T-helper 22 cell (primary cell): ENCODE measurements around the gene B4GALT3.
A peak's percentile ranks its signal among the peaks of the same experiment; 100 is the strongest.

Experiments used
- DNase-seq: peaks from one replicate; pipeline ENCODE4 v3.0.0-alpha.2; 2020; ENCODE audit warnings: low read depth

Gene B4GALT3

DNA sequence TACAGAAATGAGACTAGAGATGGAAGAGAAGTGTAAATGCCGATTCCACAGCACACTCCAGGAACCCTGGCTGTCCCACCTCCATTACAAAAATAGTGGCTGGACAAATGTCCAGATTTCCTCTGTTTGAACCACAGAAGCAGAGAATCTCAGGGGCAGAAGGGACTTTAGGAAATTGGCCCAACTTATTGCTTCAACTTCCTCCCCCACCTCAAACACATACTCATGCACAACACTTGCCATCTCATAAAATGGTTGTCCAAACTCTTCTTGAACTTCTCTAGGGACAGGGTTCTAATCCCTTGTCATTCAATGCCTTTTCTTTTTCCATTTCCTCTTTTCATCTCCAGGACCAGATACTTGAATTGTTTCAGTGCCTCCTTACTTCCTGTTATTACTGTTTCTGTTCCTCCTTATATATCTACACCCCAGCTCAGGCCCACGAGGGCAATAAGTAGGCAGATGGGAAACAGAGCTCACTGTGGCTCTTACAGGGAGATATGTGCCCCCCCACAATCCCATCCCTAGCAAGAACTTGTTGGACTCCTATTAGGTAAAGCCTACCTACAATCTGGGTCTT, 8.5 kb upstream of the B4GALT3 start:
- DNase-seq = no peak

DNA sequence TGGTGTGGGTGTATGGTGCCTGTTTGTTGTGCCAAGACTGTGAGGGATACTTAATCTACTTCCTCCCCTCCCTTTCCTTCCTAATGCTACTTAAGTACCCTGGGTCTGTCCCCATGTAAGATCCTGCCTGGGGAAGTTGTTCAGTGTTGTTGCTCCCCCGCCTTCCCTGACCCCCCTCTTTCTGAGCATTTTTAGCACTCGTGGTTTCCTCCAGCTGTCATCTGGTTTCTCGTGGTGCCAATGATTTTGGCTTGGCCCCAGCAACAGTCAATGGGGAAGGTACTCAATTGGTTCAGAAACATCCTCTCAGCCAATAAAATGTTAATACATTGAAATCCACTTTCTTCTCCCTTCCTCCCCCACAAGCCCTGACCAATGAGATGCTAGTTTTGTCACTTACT, 8.0 kb upstream of the B4GALT3 start:
- DNase-seq = peak; percentile 67

DNA sequence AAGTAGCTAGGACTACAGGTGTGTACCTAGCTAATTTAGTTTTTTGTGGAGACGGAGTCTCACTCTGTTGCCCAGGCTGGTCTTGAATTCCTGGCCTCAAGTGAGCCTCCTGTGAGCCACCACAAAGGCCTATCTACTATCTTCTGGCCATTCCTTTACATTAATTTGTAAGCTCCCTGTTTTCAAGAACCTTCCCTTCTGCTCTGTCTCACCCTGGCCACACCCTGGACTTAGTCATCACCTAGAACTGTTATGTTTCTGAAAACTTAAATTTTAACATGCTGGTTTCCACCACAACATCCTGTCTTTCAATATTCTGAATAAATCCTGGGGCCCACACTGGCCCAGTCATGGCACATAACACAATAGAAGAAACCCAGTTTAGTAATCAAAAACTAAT, 4.9 kb upstream of the B4GALT3 start:
- peak; percentile 25 for DNase-seq

DNA sequence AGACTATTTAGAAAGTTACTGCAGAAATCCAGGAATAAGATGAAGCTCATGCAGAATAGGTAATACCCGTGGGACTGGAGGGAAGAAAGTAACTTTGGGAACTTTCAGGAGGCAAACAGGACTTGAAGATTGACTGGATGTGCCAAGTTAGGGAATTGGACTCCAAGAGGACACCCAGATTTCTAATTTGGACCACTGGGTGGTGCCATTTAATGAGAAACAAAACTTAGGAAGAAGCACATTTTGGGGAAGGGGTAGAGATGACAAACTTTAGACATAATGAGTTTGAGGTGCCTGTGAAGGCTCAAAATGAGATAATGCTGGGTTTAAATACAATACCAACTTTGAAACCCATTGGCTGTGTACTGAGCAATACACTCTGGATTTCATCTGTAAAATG, 3.3 kb upstream of the B4GALT3 start:
- no peak for DNase-seq

DNA sequence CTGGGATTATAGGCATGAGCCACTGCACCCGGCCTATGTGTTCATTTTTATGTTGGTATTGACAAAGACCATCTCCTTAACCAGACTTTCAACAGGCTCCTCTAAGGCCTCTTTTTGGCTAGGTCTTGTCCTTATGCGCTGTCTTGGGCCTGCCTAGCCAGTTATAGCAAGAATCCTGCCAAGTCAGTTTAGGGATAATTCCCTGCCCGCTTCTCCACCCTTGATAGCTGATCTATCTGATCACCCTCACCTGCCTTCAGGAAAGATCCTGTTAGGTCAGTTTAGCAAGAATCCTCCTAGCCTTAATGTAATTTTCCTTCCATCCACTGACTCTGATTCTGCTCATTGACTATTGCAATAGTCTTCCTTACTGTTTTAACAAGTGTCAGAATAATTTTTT, 2.4 kb upstream of the B4GALT3 start:
- no peak for DNase-seq

DNA sequence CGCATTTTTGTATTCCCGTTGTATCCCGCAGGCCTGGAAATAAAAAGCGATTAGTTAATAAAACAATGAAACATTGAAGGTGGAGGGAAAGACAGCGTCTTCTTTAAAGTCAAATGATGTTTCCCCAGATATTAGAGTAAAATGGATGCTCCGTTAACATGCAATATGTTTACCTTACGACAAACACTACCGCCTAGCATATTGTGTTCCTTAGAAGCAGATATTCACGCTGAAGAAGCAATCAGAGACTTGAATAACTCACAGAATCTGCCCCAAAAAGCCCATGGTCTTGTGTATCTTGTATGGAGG, 583 bp upstream of the B4GALT3 start:
- DNase-seq = no peak

DNA sequence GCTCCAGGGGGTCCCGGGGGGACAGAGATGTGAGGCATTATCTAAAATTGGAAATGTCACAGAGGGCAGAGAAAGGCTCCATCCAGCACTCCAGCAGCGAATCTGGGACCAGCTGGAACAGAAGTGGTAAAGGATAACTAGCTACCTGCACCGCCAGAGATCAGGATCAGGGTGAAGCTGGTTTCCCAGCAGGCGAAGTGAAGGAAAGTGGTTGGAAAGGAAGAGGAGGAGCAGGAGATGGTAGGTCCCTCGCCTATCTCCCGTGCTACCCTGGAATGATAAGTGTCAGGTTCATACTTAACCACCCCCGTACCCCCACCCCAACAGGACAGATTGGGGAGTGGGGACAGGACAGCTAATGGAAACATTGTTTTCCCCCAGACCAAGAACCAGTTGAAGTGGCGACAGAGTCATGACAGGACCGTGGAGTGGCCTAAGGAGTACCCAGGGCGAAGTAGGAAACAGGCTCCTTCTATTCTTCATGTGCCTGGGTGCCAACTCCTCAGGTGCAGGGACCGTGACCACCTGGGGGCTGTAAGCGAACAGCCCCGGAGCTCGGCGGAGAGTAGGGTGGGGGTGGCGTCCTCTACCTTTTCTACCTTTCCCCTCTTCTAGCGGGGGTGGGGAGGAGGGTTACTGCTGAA, 717 bp downstream of the B4GALT3 start:
- DNase-seq = no peak

DNA sequence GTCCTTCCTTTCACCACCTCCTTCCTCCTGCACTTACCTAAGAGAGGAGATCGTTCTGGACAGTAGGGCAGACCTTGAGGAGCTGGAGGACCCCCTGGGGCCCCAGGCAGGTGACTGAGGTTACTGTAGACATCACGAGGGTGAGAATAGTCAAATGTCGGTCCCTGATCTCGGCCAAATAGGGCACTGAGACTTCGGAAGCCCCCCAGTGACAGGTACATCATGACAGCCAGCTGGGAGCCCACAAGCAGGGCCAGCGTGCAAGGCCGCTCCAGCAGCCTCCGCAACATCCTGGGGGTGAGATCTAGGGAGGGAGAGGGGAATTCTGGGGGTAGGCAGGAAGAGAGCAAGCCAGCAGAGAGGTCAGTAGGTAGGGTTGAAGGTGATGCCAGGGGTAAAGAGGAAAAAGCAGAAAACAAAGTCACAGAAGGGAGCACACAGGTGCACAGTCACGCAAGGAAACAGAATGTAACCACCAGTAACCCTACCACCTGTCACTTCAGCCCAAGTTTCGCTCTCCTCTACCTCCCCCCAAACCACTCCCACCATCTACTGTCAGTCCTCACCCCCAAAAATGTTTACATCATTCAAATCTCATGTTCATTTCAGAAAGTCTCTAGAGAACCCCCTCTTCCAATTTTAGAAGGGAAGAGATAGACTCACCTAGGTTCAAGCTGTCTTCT, 1.4 kb downstream of the B4GALT3 start:
- no peak for DNase-seq

DNA sequence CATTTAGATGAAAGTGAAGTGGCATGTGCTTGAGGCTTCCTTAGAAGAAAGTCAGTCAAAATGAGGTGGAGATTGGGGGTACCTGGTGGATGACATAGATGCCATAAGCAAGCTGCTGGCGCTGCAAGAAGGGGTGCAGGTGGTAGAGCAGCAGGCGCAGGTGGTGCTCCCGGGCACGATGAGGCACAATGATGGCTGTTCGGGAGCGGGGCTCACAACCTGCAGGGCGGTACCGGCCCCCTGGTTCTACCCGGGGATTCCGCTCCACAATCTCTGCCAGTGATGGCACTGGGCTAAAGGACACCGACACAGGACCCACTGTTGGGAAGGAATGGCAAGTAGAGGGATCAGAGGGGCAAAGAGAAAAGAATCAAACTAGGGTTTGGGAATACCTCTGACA, 2.4 kb downstream of the B4GALT3 start:
- no peak for DNase-seq

DNA sequence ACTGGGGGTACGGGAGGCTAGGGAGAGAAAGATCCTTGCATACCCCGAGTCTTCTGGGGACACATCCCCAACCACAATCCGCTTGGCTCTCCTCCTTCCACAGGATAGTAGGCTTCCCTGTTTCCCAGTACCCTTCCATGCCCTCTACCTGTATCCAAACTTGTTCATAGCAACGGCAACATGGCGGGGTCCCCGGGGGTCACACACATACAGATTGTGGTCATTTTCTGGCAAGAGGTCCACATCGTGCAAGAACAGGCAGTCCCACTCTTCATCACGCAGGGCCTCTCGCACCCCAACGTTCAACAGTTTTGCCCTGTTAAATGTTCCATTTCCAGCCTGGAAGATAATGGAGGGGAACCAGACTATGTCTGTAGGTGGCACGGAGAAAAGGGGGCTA, 3.6 kb downstream of the B4GALT3 start:
- no peak for DNase-seq

DNA sequence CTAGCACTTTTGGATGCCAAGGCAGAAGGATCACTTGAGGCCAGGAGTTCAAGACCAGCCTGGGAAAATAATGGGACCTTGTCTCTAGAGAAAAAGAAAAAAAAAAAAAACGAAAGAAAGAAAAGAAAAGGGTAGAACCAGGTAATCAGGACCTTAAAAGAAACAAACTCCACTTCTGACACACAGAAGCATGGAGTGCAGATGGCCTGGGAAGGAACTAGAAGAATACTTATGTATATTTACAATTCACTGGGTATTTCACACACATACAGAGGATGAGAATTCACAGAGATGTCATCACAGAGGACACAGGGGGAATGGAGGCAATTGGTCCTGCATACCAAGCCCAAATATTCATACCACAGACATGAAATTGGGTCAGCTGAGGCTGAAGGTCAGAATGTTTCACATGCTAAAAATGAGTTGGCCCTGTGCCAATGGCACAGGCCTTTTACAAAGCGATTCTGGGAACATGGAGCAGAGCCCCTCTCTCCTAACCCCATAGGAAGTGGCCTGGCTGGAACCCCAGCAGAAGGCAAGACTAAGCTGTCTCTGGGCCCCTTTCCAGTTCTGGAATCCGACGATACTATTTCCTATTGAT, 4.4 kb downstream of the B4GALT3 start:
- DNase-seq = no peak

DNA sequence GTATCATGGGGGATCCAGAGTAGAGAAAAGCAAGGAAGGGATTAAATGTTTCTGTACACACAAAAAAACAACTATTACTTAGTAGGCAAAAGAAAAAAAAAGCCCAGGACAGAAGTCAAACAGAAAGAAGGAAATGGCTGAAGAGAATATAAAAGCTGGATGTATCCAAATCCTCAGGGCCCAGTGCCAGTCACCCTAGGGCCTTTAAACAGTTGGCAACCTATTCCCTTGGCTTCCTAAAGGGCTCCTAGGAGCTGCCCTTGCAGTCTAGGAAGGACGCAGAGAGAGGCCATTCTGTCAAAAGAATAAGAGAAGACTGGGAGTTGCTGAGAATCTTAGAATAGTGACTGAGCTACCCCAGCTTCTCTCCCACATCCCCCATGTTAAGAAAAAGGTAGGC, 5.0 kb downstream of the B4GALT3 start:
- no peak for DNase-seq

DNA sequence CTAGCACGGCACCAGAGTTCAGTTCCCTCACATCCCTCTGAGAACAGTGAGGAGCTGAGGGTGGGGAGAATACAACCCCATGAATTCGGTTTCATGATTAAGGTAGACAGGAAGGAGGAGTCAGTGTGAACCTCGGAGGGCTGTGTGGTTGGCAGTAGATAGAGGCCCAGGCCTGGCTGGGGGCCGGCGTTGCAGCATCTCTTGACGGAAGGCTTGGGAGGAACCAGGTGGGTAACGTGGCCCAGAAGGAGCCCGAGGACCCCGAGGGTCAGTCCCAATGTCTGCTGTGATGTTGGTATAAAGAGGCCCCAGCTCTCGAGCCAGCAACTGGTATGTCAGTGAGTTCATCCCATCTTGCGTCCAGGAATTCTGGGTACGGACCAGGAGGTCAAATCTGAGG, 5.6 kb downstream of the B4GALT3 start:
- DNase-seq = no peak

DNA sequence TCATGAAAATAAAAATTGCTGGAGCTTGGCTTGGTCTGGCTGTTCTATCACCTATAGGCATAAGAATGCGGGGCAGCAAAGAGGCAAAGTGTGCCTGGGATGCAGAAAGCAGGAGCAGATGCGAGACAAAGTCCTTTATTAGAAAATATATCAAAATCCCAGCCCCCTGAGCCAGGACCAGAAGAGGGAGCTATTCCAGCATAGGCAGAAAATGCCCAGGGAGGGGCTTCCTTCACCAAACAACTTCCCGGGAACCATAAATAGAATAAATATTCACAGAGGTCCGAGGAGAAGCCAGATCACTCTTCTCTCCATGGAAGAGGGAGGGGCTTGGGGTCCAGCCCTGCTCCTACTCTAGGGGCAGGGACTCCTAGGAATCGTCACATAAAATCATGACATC, 6.1 kb downstream of the B4GALT3 start:
- no peak for DNase-seq

DNA sequence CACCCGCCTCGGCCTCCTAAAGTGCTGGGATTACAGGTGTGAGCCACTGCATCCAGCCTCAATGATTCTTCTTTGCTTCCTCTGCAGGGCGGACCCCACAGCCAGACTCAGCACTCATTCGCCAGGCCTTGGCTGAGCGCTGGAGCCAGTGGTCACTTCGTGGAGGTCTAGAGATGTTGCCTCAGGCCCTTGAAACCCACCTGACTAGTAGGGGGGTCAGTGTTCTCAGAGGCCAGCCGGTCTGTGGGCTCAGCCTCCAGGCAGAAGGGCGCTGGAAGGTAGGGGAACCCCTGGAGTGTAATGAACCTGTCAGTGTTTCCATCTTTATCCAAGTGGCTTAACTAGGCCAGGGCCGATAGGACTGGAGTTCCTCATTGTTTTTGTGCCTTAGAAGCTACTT, 8.4 kb downstream of the B4GALT3 start:
- DNase-seq = no peak

DNA sequence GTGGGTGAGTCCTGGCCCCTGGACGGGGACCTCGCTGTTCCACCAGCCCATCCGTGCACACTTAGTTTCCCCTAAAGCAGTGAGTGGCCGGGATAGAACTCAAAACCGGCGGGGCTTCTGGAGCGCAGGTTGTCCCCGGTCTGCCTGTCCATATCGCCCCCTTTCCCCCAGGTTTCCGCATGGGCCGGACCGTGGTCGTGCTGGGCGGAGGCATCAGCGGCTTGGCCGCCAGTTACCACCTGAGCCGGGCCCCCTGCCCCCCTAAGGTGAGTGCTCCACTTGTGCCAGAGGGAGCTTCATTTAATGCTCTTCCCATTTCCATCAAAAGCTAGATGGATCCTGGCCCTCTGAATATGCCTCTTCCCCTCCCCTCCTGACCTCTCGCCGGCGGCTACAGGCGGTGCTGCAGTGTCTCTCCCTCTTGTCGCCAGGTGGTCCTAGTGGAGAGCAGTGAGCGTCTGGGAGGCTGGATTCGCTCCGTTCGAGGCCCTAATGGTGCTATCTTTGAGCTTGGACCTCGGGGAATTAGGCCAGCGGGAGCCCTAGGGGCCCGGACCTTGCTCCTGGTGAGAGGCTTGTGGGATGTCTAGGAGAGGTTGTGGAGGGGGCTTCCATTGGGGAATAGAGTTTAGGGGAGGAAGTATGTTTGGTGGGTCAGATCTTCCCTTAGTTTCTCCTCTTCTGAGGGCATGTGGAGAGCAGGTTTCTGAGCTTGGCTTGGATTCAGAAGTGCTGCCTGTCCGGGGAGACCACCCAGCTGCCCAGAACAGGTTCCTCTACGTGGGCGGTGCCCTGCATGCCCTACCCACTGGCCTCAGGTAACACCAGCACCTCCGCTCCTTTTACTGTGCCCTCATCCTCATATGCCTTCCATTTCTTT, 10.4 kb downstream of the B4GALT3 start:
- DNase-seq = no peak

DNA sequence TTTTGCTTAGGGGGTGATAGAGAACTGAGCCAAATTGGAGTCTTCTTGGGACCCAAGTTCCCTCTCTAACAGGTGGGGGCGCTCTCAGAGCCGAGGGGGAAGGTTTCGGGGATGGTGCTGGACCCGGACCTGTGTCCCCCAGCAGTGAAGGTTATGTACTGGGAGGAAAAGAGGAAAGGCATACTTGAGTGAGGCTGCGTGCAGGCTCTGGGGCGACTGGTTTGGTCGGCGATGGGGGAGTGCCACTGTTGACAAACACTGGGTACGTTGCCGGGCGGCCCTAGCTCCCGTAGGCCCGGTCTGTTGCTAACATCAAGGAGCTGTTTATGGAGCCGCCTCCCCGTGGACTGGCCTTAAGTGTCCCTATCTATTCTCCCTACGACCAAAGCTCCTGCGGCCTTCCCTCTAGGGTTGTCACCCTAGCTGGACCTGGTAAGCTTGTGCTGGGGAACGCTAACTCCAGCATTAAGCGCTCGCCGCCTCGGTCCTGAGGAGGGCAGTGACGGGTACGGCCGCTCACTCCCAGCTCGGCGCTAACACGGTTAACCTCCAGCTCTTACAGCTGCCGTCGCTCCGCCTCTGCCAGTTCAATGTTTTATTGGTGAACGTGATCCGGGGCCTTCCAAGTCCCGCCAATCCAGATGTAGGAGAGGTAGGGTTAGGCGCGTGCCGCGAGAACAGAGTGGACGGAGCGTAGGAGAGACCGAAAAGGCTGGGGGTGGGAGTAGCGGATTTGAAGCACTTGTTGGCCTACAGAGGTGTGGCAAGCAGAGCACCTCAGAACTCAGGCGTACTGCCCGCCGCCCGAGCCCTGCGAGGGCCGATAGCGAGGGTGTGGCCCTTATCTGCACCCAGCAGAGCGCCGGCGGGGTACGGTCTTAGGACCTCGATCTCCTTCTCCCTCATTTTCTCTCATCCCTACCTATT, 11.3 kb downstream of the B4GALT3 start, which contains the start of gene PPOX:
Gene PPOX (plus strand): TSS at position 685 of the 927 bp plus-strand sequence. CDS start 422 bp downstream, outside the sequence.
- DNase-seq = peak; percentile 92

DNA sequence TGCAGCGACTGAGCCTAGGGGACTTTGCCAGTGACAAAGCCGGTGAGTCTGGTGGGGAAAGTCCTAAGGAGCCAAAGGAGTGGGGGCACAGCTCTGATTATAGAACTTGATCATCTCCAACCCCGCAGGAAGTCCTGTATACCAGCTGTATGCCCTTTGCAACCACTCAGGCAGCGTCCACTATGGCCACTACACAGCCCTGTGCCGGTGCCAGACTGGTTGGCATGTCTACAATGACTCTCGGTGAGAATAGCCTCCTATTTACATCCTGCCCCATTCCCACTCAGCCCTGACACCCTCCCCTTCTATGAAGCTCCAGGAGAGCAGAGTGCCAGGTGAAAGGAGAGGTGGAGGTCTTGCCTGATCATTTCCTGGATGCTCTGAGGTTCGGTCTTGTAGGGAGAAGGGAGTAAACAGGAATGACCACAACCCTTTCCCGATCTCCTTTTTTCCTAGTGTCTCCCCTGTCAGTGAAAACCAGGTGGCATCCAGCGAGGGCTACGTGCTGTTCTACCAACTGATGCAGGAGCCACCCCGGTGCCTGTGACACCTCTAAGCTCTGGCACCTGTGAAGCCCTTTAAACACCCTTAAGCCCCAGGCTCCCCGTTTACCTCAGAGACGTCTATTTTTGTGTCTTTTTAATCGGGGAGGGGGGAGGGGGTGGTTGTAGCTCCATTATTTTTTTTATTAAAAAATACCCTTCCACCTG, 12.3 kb downstream of the B4GALT3 start:
- DNase-seq = no peak

DNA sequence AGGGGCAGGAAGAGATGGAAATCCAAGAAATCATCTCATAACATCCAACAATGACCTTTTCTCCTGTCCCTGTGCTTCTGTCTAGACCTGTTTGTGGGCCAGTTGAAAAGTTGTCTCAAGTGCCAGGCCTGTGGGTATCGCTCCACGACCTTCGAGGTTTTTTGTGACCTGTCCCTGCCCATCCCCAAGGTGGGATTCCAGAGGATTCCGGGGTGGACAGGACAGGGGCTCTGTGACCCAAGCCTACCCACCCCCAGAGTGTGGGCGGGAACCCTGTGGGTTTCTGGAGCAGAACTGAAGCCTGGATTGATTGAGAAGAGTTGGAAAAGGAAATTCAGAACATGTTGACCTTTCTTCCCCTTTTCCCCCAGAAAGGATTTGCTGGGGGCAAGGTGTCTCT, 13.5 kb downstream of the B4GALT3 start:
- no peak for DNase-seq

DNA sequence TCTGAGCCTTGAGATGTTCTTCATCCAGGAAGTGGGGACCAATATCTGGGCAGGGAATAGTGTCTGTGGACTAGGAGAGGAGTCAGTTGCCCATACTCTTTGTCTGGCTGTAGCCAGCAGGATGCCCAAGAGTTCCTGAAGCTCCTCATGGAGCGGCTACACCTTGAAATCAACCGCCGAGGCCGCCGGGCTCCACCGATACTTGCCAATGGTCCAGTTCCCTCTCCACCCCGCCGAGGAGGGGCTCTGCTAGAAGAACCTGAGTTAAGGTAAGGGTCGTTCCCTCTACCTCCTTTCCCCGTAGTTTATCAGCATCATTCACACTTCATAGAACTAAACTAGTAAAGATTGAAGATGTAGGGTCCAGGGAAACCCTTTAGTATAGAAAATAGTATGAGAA, 14.5 kb downstream of the B4GALT3 start:
- DNase-seq = no peak

DNA sequence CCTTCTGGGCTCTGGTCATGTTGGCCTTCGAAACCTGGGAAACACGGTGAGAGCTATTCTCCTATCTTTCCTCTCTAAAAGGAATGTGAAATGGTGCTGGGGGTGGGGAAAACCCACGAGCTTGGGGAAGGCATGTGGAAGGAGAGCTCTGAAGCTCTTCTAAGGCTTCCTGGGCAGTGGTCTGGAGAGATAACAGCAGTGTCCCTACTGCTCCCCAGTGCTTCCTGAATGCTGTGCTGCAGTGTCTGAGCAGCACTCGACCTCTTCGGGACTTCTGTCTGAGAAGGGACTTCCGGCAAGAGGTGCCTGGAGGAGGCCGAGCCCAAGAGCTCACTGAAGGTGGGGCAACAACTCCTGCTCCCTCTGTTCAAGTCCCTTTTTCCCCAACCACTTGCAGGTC, 15.3 kb downstream of the B4GALT3 start:
- no peak for DNase-seq
